Measurements from ENCODE around the gene TCF23.
"Not testable (repeated sequence)": the region's sequence is repeated elsewhere in the genome, so short reads cannot be mapped to it uniquely, and the experiment has no call there.

TCF23 gene
- 0 reads per million in 3 experiments for total RNA-seq

DNA sequence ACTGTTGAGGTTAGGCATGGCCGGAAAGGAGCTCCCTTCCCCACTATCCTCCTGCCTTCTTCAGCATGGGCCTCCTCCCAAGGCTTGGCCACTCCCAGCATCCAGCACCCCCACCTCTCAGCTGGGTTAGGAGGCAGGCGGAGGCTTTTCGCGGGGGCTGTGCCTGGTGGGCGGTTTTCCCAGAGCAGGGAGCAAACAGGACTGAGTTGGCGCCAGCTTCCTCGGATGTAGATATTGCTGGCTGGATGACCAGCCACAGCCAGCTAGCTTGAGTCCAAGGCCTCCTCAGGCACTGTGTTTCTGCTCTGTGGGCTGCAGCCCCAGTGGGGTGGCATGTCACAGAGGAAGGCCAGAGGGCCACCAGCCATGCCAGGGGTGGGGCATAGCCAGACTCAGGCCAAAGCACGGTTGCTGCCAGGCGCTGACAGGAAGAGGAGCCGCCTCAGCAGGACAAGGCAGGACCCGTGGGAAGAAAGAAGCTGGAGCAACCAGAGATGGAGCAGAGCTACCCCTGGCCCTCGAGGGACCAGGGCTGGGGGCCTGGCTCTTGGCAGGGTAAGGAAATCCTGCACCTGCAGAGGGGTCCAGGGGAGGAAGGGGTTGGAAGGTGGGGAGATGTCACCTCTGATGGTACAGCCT, at the start of gene TCF23:
TSS of gene TCF23 (plus strand) at position 204 of the 639 bp plus-strand sequence. CDS start at position 334, 130 bp downstream.
- DNase-seq, result no peak

DNA sequence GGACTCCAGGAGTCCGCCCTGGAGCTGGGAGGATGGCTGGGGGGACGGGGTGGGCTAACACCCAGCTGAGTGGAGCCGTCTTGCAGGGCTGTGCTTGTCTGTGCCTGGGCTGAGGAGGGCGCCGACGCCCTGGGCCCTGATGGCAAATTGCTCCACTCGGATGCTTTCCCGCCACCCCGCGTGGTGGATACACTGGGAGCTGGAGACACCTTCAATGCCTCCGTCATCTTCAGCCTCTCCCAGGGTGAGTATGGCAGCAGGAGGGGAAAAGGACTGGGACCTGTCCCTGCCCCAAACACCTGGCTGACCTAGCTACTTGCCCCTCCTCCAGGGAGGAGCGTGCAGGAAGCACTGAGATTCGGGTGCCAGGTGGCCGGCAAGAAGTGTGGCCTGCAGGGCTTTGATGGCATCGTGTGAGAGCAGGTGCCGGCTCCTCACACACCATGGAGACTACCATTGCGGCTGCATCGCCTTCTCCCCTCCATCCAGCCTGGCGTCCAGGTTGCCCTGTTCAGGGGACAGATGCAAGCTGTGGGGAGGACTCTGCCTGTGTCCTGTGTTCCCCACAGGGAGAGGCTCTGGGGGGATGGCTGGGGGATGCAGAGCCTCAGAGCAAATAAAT, 49.4 kb upstream of the TCF23 start:
- no peak for DNase-seq

DNA sequence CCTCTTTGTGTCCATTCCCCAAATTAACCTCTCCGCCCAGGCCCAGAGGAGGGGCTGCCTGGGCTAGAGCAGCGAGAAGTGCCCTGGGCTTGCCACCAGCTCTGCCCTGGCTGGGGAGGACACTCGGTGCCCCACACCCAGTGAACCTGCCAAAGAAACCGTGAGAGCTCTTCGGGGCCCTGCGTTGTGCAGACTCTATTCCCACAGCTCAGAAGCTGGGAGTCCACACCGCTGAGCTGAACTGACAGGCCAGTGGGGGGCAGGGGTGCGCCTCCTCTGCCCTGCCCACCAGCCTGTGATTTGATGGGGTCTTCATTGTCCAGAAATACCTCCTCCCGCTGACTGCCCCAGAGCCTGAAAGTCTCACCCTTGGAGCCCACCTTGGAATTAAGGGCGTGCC, 48.8 kb upstream of the TCF23 start:
- no peak for DNase-seq

DNA sequence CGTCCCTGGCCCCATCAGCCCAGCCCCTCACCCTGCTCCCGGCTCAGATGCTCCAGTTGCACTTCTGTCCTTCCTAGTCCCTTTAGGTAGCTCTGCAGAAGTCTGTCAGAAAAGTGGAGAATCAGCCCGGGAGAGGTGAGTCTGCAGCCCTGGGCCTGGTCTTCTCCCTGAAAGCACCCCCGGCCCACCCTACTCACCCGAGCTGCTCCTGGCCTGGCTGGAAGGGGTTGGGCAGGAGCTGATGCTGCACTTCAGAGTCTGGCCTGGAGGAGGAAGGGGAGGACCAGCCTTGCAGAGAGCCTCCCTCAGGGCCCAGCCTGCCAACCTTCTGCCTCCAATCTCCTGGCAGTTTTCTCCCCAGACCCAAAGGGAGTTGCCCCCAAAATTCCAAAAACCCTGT, 46.5 kb upstream of the TCF23 start:
- no peak for DNase-seq

GRCh38 chr2:27105981-27106380, 42.8 kb upstream of the TCF23 start:
- no peak for DNase-seq

GRCh38 chr2:27108221-27108620, 40.6 kb upstream of the TCF23 start:
- no peak for DNase-seq

GRCh38 chr2:27109083-27109482, 39.7 kb upstream of the TCF23 start:
- DNase-seq, result no peak

- DNase-seq, result not testable (repeated sequence)
These were observed 38.0 kb upstream of the TCF23 start for GRCh38 chr2:27110603-27111352.

- not testable (repeated sequence) for DNase-seq
These were observed 37.3 kb upstream of the TCF23 start for GRCh38 chr2:27111392-27112078.

- DNase-seq, result no peak
These were observed 33.3 kb upstream of the TCF23 start for GRCh38 chr2:27115519-27115918.

DNA sequence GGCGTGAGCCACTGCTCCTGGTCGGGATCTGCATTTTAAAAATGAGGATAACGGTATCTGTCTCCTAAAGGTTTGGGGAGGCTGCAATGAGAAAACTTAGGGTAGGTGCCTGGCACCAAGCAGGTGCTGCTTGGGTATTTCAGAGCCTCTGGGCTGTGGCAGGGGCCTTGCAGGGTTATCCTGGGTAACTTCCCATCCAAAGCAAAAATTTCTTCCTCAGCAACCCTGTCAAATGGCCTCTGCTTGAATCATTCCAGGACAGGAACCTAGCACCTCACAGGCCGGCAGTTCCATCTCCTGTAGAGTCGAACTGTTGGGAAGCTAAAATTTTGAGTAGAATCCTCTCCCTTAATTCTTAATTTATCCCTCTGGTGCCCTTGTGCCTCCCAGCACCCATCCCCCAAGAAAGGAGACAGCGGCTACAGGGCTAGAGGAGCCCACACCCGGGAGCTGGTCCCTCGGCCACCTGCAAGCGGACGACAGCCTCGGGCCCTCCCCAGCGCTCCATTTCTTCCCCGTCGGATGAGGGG, 30.7 kb upstream of the TCF23 start:
- no peak for DNase-seq

- DNase-seq, result no peak
These were observed 30.1 kb upstream of the TCF23 start, which contains the start of gene CGREF1 for GRCh38 chr2:27118525-27119329. CGREF1 (minus strand) TSS chr2:27119128; CDS start chr2:27104366, 14,762 bp downstream.

GRCh38 chr2:27119330-27119670, 29.5 kb upstream of the TCF23 start:
- not testable (repeated sequence) for DNase-seq

DNA sequence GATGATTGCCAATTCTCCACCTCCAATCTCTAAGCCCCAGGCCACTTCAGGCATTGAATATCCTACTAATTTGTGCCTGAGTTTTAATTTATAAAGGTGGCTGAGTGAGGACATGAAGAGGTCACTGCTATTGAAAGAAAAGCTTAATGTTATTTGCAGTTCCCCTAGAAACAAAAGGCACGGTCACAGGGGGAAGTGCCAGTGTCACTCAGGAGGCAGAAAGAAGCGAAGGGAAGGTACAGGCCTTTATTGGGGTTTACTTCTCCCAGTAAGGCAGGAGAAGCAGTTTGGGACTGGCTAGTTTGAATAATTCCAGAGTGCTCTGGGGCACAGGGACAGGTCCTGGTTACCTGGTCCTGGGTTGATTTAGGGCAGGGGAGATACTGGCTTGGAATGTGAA, 26.9 kb upstream of the TCF23 start:
- no peak for DNase-seq

- DNase-seq, result no peak
These were observed 26.0 kb upstream of the TCF23 start for GRCh38 chr2:27122791-27123190.

DNA sequence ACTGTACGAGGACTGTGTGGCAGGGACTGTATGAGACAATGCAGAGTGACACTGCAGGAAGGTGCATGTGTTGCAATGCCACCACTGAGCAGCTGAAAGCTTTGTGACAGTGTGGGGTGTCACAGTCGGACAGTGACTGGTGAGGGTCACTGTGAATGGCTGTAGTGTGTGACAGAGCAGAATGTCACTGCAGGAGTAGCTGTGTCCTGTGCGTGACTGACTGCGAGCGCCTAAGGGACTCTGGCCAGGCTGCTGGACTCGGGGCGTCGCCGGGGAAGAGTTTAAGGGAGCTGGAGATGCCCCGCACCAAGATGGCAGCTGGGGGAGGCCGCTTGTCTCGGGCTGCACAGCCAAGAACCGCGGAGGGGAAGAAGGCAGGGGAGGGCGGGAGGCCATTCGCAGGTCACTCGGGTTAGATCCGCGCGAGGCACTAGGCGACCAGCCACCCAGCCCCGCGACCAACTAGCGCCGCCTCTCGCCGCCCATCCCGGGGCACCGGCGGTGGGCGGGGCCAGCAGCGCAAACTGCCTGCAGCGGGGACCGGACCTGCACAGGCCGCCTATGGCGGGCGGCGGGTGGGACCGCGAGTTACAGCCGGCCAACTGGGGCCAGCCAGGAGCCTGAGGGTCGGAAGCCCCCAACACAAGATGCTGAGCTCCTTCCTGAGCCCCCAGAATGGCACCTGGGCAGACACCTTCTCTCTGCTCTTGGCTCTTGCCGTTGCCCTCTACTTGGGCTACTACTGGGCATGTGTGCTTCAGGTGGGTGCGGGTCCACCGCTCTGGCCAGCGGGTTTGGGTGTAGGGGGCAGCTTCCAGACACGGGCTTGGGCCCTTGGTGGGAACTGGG, 25.3 kb upstream of the TCF23 start, which contains the start of gene ABHD1:
TSS of gene ABHD1 (plus strand) at position 514 of the 849 bp plus-strand sequence. CDS start at position 648, 134 bp downstream.
- peak; percentile 58 for DNase-seq

DNA sequence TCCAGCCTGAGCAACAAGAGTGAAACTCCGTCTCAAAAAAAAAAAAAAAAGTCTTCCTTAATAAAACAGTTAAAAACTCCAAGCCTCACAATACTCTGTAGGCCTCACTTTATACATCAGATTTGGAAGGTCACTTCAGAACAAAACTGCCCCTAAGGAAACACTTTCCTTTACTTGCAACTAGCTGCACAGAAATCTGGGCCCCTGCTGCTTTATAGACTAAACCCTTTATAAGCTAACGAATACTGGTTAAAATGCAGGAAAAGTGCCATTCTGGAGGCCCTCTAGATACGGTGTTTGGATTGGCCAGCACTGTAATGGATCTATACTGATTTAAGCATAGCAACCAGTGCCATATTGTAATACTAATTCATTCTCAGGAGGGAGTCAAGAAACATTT, 23.7 kb upstream of the TCF23 start:
- no peak for DNase-seq

DNA sequence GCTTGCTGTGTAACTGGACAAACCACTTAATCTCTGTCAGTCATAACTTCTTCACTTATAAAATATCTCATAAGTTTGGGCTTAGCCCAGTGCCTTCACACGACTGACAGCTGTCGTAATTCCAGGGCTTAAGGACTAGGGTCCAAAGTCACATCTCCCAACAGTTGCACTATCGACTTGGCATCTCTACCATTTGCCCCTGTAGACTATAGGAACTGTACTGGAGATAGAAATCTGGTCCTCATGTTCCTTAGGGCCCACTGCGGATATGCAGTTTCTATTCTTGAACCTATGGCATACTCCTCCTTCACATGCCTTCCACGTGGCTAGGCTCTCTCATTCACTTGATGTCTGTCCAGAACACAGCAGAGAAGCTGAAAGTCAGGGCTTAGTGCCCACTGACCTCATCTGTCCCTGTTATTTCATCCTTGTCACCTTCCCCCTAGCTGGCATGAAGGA, 22.5 kb upstream of the TCF23 start:
- no peak for DNase-seq

DNA sequence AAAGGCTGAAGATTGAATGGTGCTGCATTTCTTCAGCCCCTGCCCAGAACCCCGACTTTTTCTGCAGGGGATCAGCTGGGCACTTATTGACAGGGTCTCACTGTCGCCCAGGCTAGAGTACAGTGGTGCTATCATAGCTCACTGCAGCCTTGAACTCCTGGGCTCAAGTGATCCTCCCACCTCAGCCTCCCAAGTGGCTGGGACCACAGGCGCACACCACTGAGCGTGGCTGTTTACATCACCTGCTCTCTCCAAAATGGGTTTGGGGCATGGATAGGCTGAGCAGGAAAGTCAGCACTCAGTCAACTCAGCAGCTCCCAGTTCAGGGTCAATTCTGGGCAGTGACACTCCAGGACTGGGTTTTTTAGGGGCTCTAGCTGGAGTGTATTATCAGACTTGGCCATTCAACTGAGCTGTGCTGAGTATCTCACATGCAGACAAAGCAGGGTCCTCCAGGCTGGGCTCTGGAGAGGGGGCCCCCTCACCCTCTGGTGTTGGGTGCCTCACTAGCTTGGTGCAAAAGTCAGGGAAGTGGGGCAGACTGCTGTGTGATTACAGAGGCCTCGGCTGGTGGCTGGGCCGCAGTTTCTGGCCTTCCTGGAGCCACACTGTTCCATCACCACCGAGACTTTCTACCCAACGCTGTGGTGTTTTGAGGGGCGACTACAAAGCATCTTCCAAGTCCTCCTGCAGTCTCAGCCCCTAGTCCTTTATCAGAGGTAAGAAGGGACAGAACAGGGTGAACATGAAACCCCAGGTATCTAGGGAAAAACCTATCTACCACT, 20.7 kb upstream of the TCF23 start:
- no peak for DNase-seq

All from central memory CD4-positive, alpha-beta T cell (primary cell).